ENCODE data around the gene HPS6.

HPS6 gene

GRCh38 chr10:102106998-102107397 lies 41.8 kb downstream of the HPS6 start:
- Mint-ChIP-seq H3K27me3 (ENCODE audit: low read depth) (no peaks in the 10 kb centered on the region), H3K4me1 (peaks cover 3% of the 10 kb centered on the region), H3K9me3 (no peaks in the 10 kb centered on the region), H3K4me3 (no peak overlapping the region), H3K27ac (peak overlapping the region in 1 of 3 experiments; percentile 37), H3K36me3 (ENCODE audit: low read depth) (peaks cover 49% of the 10 kb centered on the region)
- TF ChIP-seq, protein P1, sequence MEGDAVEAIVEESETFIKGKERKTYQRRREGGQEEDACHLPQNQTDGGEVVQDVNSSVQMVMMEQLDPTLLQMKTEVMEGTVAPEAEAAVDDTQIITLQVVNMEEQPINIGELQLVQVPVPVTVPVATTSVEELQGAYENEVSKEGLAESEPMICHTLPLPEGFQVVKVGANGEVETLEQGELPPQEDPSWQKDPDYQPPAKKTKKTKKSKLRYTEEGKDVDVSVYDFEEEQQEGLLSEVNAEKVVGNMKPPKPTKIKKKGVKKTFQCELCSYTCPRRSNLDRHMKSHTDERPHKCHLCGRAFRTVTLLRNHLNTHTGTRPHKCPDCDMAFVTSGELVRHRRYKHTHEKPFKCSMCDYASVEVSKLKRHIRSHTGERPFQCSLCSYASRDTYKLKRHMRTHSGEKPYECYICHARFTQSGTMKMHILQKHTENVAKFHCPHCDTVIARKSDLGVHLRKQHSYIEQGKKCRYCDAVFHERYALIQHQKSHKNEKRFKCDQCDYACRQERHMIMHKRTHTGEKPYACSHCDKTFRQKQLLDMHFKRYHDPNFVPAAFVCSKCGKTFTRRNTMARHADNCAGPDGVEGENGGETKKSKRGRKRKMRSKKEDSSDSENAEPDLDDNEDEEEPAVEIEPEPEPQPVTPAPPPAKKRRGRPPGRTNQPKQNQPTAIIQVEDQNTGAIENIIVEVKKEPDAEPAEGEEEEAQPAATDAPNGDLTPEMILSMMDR (IDR thresholded peaks at IDR 0.05; ENCODE audit: unreplicated experiment in 3 of 3): no peak

- H3K4me1 Mint-ChIP-seq: peaks cover 18% of the 10 kb centered on the region
- H3K4me3 Mint-ChIP-seq: peak overlapping the region in 1 of 3 experiments; percentile 21
- no peaks in the 10 kb centered on the region for H3K9me3 Mint-ChIP-seq
- no peak overlapping the region for H3K27ac Mint-ChIP-seq
- no peaks in the 10 kb centered on the region for H3K27me3 Mint-ChIP-seq (ENCODE audit: low read depth)
- peaks cover 58% of the 10 kb centered on the region for H3K36me3 Mint-ChIP-seq (ENCODE audit: low read depth)
- TF ChIP-seq, protein P1 (IDR thresholded peaks at IDR 0.05; ENCODE audit: unreplicated experiment in 3 of 3): no peak
Observed at GRCh38 chr10:102109166-102110116, 44.3 kb downstream of the HPS6 start.

- Mint-ChIP-seq H3K4me3 (peak overlapping the region; percentile 50 to 53 (median 51)), H3K4me1 (peaks cover 33% of the 10 kb centered on the region), H3K27me3 (ENCODE audit: low read depth) (no peaks in the 10 kb centered on the region), H3K36me3 (ENCODE audit: low read depth) (peaks cover 50% of the 10 kb centered on the region), H3K27ac (no peak overlapping the region), H3K9me3 (no peaks in the 10 kb centered on the region)
- TF ChIP-seq, protein P1 (IDR thresholded peaks at IDR 0.05; ENCODE audit: unreplicated experiment in 3 of 3): no peak
Observed at GRCh38 chr10:102111276-102111675, 46.1 kb downstream of the HPS6 start.

GRCh38 chr10:102112210-102112817 lies 47.2 kb downstream of the HPS6 start:
- no peaks in the 10 kb centered on the region for H3K27me3 Mint-ChIP-seq (ENCODE audit: low read depth)
- H3K4me3 Mint-ChIP-seq: peak overlapping the region; percentile 92 to 98 (median 94)
- H3K9me3 Mint-ChIP-seq: no peaks in the 10 kb centered on the region
- H3K36me3 Mint-ChIP-seq (ENCODE audit: low read depth): peaks cover 45% of the 10 kb centered on the region
- peaks cover 44% of the 10 kb centered on the region for H3K4me1 Mint-ChIP-seq
- H3K27ac Mint-ChIP-seq: peak overlapping the region in 2 of 3 experiments; percentile 35 to 99
- TF ChIP-seq, protein P1 (IDR thresholded peaks at IDR 0.05; ENCODE audit: unreplicated experiment in 3 of 3): peak in 2 of 3 experiments; percentile 11 to 13

DNA sequence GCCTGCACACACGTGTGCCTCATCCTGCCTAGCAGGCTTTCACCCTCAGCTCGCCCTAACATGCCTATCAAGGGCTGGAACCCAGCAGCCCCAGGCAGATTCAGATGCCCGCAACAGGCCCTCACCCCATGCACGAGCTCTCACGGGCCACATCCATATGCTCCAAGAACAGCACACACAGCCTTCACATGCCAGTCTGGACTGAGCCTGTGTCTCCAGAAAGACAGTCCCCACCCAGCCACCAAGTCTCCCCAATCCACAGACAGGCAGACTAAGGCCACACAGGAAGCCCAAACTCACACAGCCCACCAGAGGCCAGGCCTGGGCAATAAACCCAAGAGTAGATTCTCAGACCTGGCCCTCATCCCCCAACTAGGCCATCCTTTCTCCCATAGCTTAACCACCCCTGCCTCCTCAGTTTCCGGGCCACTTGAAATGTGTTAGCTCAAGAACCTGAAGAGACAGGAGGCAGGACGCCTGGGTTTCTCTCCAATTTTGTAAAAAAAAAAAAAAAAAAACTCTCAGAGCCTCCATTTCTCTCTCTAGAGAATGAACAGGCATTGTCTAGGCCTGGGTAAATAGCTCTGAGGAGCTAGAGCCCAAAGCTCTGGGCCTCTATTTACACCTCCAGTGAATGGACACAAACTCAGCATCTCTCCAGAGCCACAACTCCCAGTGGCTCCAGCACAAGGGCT lies 48.3 kb downstream of the HPS6 start:
- Mint-ChIP-seq H3K36me3 (ENCODE audit: low read depth) (peaks cover 41% of the 10 kb centered on the region), H3K4me3 (peak overlapping the region; percentile 92 to 98 (median 94)), H3K27ac (peak overlapping the region; percentile 74 to 99 (median 87)), H3K27me3 (ENCODE audit: low read depth) (no peaks in the 10 kb centered on the region), H3K9me3 (no peaks in the 10 kb centered on the region), H3K4me1 (peaks cover 54% of the 10 kb centered on the region)
- TF ChIP-seq, protein P1 (IDR thresholded peaks at IDR 0.05; ENCODE audit: unreplicated experiment in 3 of 3): no peak

Data from nephron (organoid).